PFSK-1 (cell line): ENCODE results near the gene ATXN1.
A peak's percentile ranks its signal among the peaks of the same experiment; 100 is the strongest.

Experiments used
- FOXP2 ChIP-seq: optimal IDR thresholded peaks from 2 replicates; pipeline ENCODE3; 2011; ENCODE audit warnings: borderline replicate concordance, control low read depth, inconsistent platforms; ENCODE audit not compliant: insufficient read depth; ENCODE audit errors: extremely low read length, extremely low read depth
- POLR2AphosphoS5 ChIP-seq: IDR thresholded peaks from 2 replicates; pipeline ENCODE4 v1.6.1; 2012; ENCODE audit warnings: low read depth, mild to moderate bottlenecking, control low read depth, low read length, moderate library complexity
- REST ChIP-seq, 2 experiments: IDR thresholded peaks; 2 replicates each; pipeline versions ENCODE4 v1.6.1 to v1.8.0; 2011 to 2012; ENCODE audit warnings: low read depth in 2 of 2, low read length in 2 of 2, control low read depth in 1 of 2, inconsistent platforms in 1 of 2, mild to moderate bottlenecking in 1 of 2, moderate library complexity in 1 of 2; ENCODE audit not compliant: insufficient read depth in 1 of 2
- SIN3A ChIP-seq: IDR thresholded peaks from 2 replicates; pipeline ENCODE4 v1.6.1; 2012; ENCODE audit warnings: mild to moderate bottlenecking, low read length, moderate library complexity, borderline replicate concordance; ENCODE audit not compliant: insufficient read depth
- TAF1 ChIP-seq: IDR thresholded peaks from 2 replicates; pipeline ENCODE4 v1.6.1; 2012; ENCODE audit warnings: low read length, control low read depth, borderline replicate concordance; ENCODE audit not compliant: insufficient read depth

Gene ATXN1

GRCh38 chr6:16392010-16392409 lies 369.2 kb downstream of the ATXN1 start:
- TF ChIP-seq POLR2AphosphoS5: no peak
- no peak for TF ChIP-seq SIN3A
- TF ChIP-seq REST (IDR thresholded peaks at IDR 0.05; ENCODE audit: insufficient read depth in 1 of 2, low read depth in 2 of 2, low read length in 2 of 2): no peak
- TF ChIP-seq FOXP2: no peak
- TF ChIP-seq TAF1: no peak

GRCh38 chr6:16391451-16391912 lies 369.8 kb downstream of the ATXN1 start:
- TF ChIP-seq POLR2AphosphoS5: no peak
- no peak for TF ChIP-seq FOXP2
- no peak for TF ChIP-seq TAF1
- no peak for TF ChIP-seq SIN3A
- TF ChIP-seq REST (IDR thresholded peaks at IDR 0.05; ENCODE audit: insufficient read depth in 1 of 2, low read depth in 2 of 2, low read length in 2 of 2): no peak

GRCh38 chr6:16389642-16390041 lies 371.6 kb downstream of the ATXN1 start:
- TF ChIP-seq POLR2AphosphoS5 (0 out of 2 replicates have a peak, but pooled peaks have one; percentile 6), TAF1 (no peak)

- TF ChIP-seq SIN3A (no peak), REST (IDR thresholded peaks at IDR 0.05; ENCODE audit: insufficient read depth in 1 of 2, low read depth in 2 of 2, low read length in 2 of 2) (no peak), TAF1 (no peak), FOXP2 (no peak), POLR2AphosphoS5 (no peak)
Measured at GRCh38 chr6:16388488-16388887, 372.8 kb downstream of the ATXN1 start.

- no peak for TF ChIP-seq REST (IDR thresholded peaks at IDR 0.05; ENCODE audit: insufficient read depth in 1 of 2, low read depth in 2 of 2, low read length in 2 of 2)
- TF ChIP-seq POLR2AphosphoS5: no peak
Measured at GRCh38 chr6:16386057-16386456, 375.2 kb downstream of the ATXN1 start.
